Measurements from ENCODE around the gene METTL21A.

GRCh38 chr2:207673431-207673830 is 48.2 kb upstream of the METTL21A start:
- TF ChIP-seq, protein P1, sequence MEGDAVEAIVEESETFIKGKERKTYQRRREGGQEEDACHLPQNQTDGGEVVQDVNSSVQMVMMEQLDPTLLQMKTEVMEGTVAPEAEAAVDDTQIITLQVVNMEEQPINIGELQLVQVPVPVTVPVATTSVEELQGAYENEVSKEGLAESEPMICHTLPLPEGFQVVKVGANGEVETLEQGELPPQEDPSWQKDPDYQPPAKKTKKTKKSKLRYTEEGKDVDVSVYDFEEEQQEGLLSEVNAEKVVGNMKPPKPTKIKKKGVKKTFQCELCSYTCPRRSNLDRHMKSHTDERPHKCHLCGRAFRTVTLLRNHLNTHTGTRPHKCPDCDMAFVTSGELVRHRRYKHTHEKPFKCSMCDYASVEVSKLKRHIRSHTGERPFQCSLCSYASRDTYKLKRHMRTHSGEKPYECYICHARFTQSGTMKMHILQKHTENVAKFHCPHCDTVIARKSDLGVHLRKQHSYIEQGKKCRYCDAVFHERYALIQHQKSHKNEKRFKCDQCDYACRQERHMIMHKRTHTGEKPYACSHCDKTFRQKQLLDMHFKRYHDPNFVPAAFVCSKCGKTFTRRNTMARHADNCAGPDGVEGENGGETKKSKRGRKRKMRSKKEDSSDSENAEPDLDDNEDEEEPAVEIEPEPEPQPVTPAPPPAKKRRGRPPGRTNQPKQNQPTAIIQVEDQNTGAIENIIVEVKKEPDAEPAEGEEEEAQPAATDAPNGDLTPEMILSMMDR (IDR thresholded peaks at IDR 0.05; ENCODE audit: low read depth, low read length, poor library complexity, severe bottlenecking) = no peak
- TF ChIP-seq EZH2phosphoT487 (IDR thresholded peaks at IDR 0.05; ENCODE audit: borderline replicate concordance, low read length) = no peak

Measured in DOHH2 (cell line).